Activated CD4-positive, CD25-positive, alpha-beta regulatory T cell treated with anti-CD3 and anti-CD28 coated beads, Interleukin-2, amount 50 U/mL, for 16 hours (primary cell): ENCODE results near the gene WDHD1.
A peak's percentile ranks its signal among the peaks of the same experiment; 100 is the strongest.
"Not testable (repeated sequence)": the region's sequence is repeated elsewhere in the genome, so short reads cannot be mapped to it uniquely, and the experiment has no call there.

ENCODE experiments used
- DNase-seq: peaks from one replicate; pipeline ENCODE4 v3.0.0-alpha.2; 2020; ENCODE audit warnings: low read depth, low spot score

The WDHD1 gene

GRCh38 chr14:55026793-55027561 lies at the start of gene WDHD1, which contains the start of gene SOCS4:
Gene WDHD1 (minus strand): TSS chr14:55027099. CDS start chr14:55026787, 312 bp downstream.
Gene SOCS4 (plus strand): TSS chr14:55027236. CDS start chr14:55043042, 15,806 bp downstream.
- peak; percentile 93 for DNase-seq

GRCh38 chr14:55075628-55076175 lies 48.8 kb upstream of the WDHD1 start:
- DNase-seq = no peak

GRCh38 chr14:55074662-55075061 lies 47.8 kb upstream of the WDHD1 start:
- no peak for DNase-seq

- DNase-seq = no peak
Observed at GRCh38 chr14:55073856-55074255, 47.0 kb upstream of the WDHD1 start.

GRCh38 chr14:55071870-55072640 lies 45.2 kb upstream of the WDHD1 start:
- no peak for DNase-seq

GRCh38 chr14:55070981-55071411 lies 44.1 kb upstream of the WDHD1 start:
- DNase-seq = no peak

- no peak for DNase-seq
Observed at GRCh38 chr14:55066223-55066622, 39.3 kb upstream of the WDHD1 start.

- no peak for DNase-seq
Observed at GRCh38 chr14:55065411-55065810, 38.5 kb upstream of the WDHD1 start.

- not testable (repeated sequence) for DNase-seq
Observed at GRCh38 chr14:55064896-55065295, 38.0 kb upstream of the WDHD1 start.

- no peak for DNase-seq
Observed at GRCh38 chr14:55062517-55063351, 35.8 kb upstream of the WDHD1 start.

GRCh38 chr14:55059333-55059732 lies 32.4 kb upstream of the WDHD1 start:
- DNase-seq = no peak

GRCh38 chr14:55057919-55058318 lies 31.0 kb upstream of the WDHD1 start:
- no peak for DNase-seq

GRCh38 chr14:55054098-55054497 lies 27.2 kb upstream of the WDHD1 start:
- DNase-seq = no peak

- DNase-seq = no peak
Observed at GRCh38 chr14:55053500-55053899, 26.6 kb upstream of the WDHD1 start.

- DNase-seq = no peak
Observed at GRCh38 chr14:55053018-55053417, 26.1 kb upstream of the WDHD1 start.

- no peak for DNase-seq
Observed at GRCh38 chr14:55052269-55052930, 25.5 kb upstream of the WDHD1 start.

GRCh38 chr14:55051423-55052268 lies 24.7 kb upstream of the WDHD1 start, which contains the start of gene MAPK1IP1L:
Gene MAPK1IP1L (plus strand): TSS chr14:55051647. CDS start chr14:55061684, 10,037 bp downstream.
- DNase-seq = peak; percentile 82

GRCh38 chr14:55051165-55051422 lies 24.2 kb upstream of the WDHD1 start:
- DNase-seq = no peak

- no peak for DNase-seq
Observed at GRCh38 chr14:55048900-55049436, 22.1 kb upstream of the WDHD1 start.
